ES-I3 (cell line): Measurements from ENCODE around the gene ME3.

ENCODE experiments used
- H3K36me3 ChIP-seq: 2 replicates; pipeline ENCODE4 v1.6.1; 2013; ENCODE audit warnings: mild to moderate bottlenecking, low read length, control low read depth, moderate library complexity; ENCODE audit not compliant: insufficient read depth
- H3K4me1 ChIP-seq: 2 replicates; pipeline ENCODE4 v1.6.1; 2013; ENCODE audit warnings: mild to moderate bottlenecking, control low read depth, low read length; ENCODE audit not compliant: insufficient read depth
- H3K9ac ChIP-seq: 2 replicates; pipeline ENCODE4 v1.6.1; 2013; ENCODE audit warnings: low read depth, mild to moderate bottlenecking, low read length, moderate library complexity
- H3K9me3 ChIP-seq: 2 replicates; pipeline ENCODE4 v1.6.1; 2013; ENCODE audit warnings: mild to moderate bottlenecking, low read length, moderate library complexity; ENCODE audit not compliant: control insufficient read depth, insufficient read depth

Gene ME3

GRCh38 chr11:86589204-86589603, 83.2 kb downstream of the ME3 start:
- Histone ChIP-seq H3K9ac (no peak overlapping the region), H3K36me3 (no peaks in the 10 kb centered on the region), H3K9me3 (no peaks in the 10 kb centered on the region), H3K4me1 (peaks cover 35% of the 10 kb centered on the region)

GRCh38 chr11:86588566-86589090, 83.8 kb downstream of the ME3 start:
- H3K9ac ChIP-seq, result no peak overlapping the region
- no peaks in the 10 kb centered on the region for H3K36me3 ChIP-seq
- H3K4me1 ChIP-seq, result peaks cover 32% of the 10 kb centered on the region
- H3K9me3 ChIP-seq, result no peaks in the 10 kb centered on the region

- Histone ChIP-seq H3K4me1 (peaks cover 23% of the 10 kb centered on the region), H3K9ac (no peak overlapping the region), H3K9me3 (no peaks in the 10 kb centered on the region), H3K36me3 (no peaks in the 10 kb centered on the region)
Observed at GRCh38 chr11:86587264-86588193, 84.9 kb downstream of the ME3 start.

- Histone ChIP-seq H3K9ac (no peak overlapping the region), H3K4me1 (peaks cover 13% of the 10 kb centered on the region), H3K36me3 (no peaks in the 10 kb centered on the region), H3K9me3 (no peaks in the 10 kb centered on the region)
Observed at GRCh38 chr11:86586307-86586706, 86.1 kb downstream of the ME3 start.

- H3K9ac ChIP-seq, result no peak overlapping the region
- no peaks in the 10 kb centered on the region for H3K9me3 ChIP-seq
- H3K4me1 ChIP-seq, result no peaks in the 10 kb centered on the region; the same call in 1 of the 2 replicates
- H3K36me3 ChIP-seq, result no peaks in the 10 kb centered on the region
Observed at GRCh38 chr11:86582898-86583297, 89.5 kb downstream of the ME3 start.

- no peaks in the 10 kb centered on the region; the same call in 1 of the 2 replicates for H3K4me1 ChIP-seq
- H3K9me3 ChIP-seq, result no peaks in the 10 kb centered on the region
- no peak overlapping the region for H3K9ac ChIP-seq
- H3K36me3 ChIP-seq, result no peaks in the 10 kb centered on the region
Observed at GRCh38 chr11:86580535-86580934, 91.9 kb downstream of the ME3 start.

- Histone ChIP-seq H3K36me3 (no peaks in the 10 kb centered on the region), H3K9me3 (no peaks in the 10 kb centered on the region), H3K9ac (no peak overlapping the region), H3K4me1 (peaks cover 4% of the 10 kb centered on the region; the same call in 1 of the 2 replicates)
Observed at GRCh38 chr11:86579406-86579731, 93.0 kb downstream of the ME3 start.

- Histone ChIP-seq H3K36me3 (no peaks in the 10 kb centered on the region), H3K9me3 (no peaks in the 10 kb centered on the region), H3K9ac (no peak overlapping the region), H3K4me1 (peaks cover 4% of the 10 kb centered on the region; the same call in 1 of the 2 replicates)
Observed at GRCh38 chr11:86578727-86579405, 93.5 kb downstream of the ME3 start.

GRCh38 chr11:86577644-86578636, 94.5 kb downstream of the ME3 start:
- no peaks in the 10 kb centered on the region for H3K9me3 ChIP-seq
- no peaks in the 10 kb centered on the region for H3K36me3 ChIP-seq
- no peak overlapping the region for H3K9ac ChIP-seq
- peaks cover 4% of the 10 kb centered on the region; the same call in 1 of the 2 replicates for H3K4me1 ChIP-seq

GRCh38 chr11:86576946-86577624, 95.3 kb downstream of the ME3 start:
- peaks cover 4% of the 10 kb centered on the region; the same call in 1 of the 2 replicates for H3K4me1 ChIP-seq

GRCh38 chr11:86575927-86576326, 96.5 kb downstream of the ME3 start:
- H3K36me3 ChIP-seq, result no peaks in the 10 kb centered on the region
- H3K9me3 ChIP-seq, result no peaks in the 10 kb centered on the region
- peaks cover 4% of the 10 kb centered on the region; the same call in 1 of the 2 replicates for H3K4me1 ChIP-seq
- no peak overlapping the region for H3K9ac ChIP-seq

More at GRCh38 chr11:86576946-86577624, 95.3 kb downstream of the ME3 start:
- H3K9ac ChIP-seq, result no peak overlapping the region
- no peaks in the 10 kb centered on the region for H3K9me3 ChIP-seq
- H3K36me3 ChIP-seq, result no peaks in the 10 kb centered on the region

- H3K4me1 ChIP-seq, result peaks cover 4% of the 10 kb centered on the region; the same call in 1 of the 2 replicates
- no peaks in the 10 kb centered on the region for H3K9me3 ChIP-seq
- H3K36me3 ChIP-seq, result no peaks in the 10 kb centered on the region
- H3K9ac ChIP-seq, result no peak overlapping the region
Observed at GRCh38 chr11:86575208-86575855, 97.1 kb downstream of the ME3 start.
